Adrenal gland (tissue), 12 donors: ENCODE results near the gene UMOD. TPM values are rescaled to one million over a fixed set of nuclear protein-coding genes. Genes with fewer than 3 reads are reported as not detected.

ENCODE experiments used
- DNase-seq, 7 donors: peaks; one replicate each; pipeline ENCODE4 v3.0.0-alpha.2; 2019 to 2020
- H3K27ac ChIP-seq, 5 donors: fragments of 200-600 bp; sonication (generic) in 4 of 5; 1 replicate in 3 of 5; 2 replicates in 2 of 5; pipeline versions ENCODE4 v1.5.1 to v1.8.0; 2016 to 2020; ENCODE audit warnings: mild to moderate bottlenecking in 1 of 5
- H3K27me3 ChIP-seq: fragments of 200-600 bp; 2 replicates; pipeline ENCODE4 v1.8.0; 2021
- H3K36me3 ChIP-seq, 2 donors: fragments of 200-600 bp; replicated peaks in 1 of 2; 1 replicate in 1 of 2; 2 replicates in 1 of 2; pipeline versions ENCODE4 v1.5.1 to v1.8.0; 2018 to 2022
- H3K4me1 ChIP-seq, 2 donors: fragments of 200-600 bp; replicated peaks in 1 of 2; 1 replicate in 1 of 2; 2 replicates in 1 of 2; pipeline versions ENCODE4 v1.5.1 to v1.8.0; 2018 to 2021
- H3K4me3 ChIP-seq, 4 donors: fragments of 200-600 bp; sonication (generic) in 3 of 4; one replicate each; pipeline ENCODE4 v1.5.1; 2016 to 2018
- H3K9me3 ChIP-seq, 3 donors: fragments of 200-600 bp; sonication (generic) in 1 of 3; replicated peaks in 1 of 3; 1 replicate in 2 of 3; 2 replicates in 1 of 3; pipeline versions ENCODE4 v1.5.1 to v1.8.0; 2016 to 2021
- CTCF ChIP-seq, 6 experiments: fragments of 450-650 bp in 4 of 6; fragments of 200-600 bp in 2 of 6; sonication (generic) in 1 of 6; IDR thresholded peaks; 1 replicate in 5 of 6; 2 replicates in 1 of 6; pipeline versions ENCODE4 v1.5.1 to v1.8.0; 2016 to 2021; ENCODE audit warnings: antibody characterized with exemption in 6 of 6, mild to moderate bottlenecking in 2 of 6, moderate library complexity in 1 of 6
- POLR2A ChIP-seq, 2 donors: fragments of 450-650 bp; IDR thresholded peaks; one replicate each; pipeline ENCODE4 v1.6.1; 2017; ENCODE audit warnings: antibody characterized with exemption in 2 of 2, mild to moderate bottlenecking in 2 of 2, moderate library complexity in 1 of 2
- WGBS, 4 donors: extraction: QIAGEN DNeasy Blood & Tissue Kit in 2 of 4; methylation state at CpG; one replicate each; pipeline versions ENCODE4 v1.1.5 to v1.1.7; 2013 to 2017; 5-methylcytosine and 5-hydroxymethylcytosine counted together
- intact Hi-C, 2 donors: fragments of 100-400 bp; cut with DNase I; formaldehyde crosslinking; loops; one replicate each; pipeline versions ENCODE4 v1.14.1 to v1.15.0; 2022 to 2023
- polyA plus RNA-seq, 3 donors: library from polyadenylated mRNA; stranded (reverse); fragments of 200-250 nt in 2 of 3; fragments of 350-450 nt in 1 of 3; fragmentation: Illumina TruSeq in 1 of 3; extraction: RNeasy Lipid Tissue Mini Kit (QIAGEN cat#74804) in 1 of 3; gene quantifications; one replicate each; pipeline ENCODE4 v1.2.3, GENCODE V29; 2013 to 2014
- total RNA-seq, 9 donors: library from RNA; depleted of rRNA in 4 of 9; stranded (reverse); fragments of >200 nt in 4 of 9; fragments of 120-200 nt in 1 of 9; fragmentation: NEBNext Ultra II Directional in 1 of 9; extraction: Animal tissue kit (Norgen Biotek cat#: 25700) in 1 of 9; gene quantifications; one replicate each; pipeline versions ENCODE4 v1.1.0 to v1.2.4, GENCODE V29; 2013 to 2023
- donor health status: healthy with polysubstance abuse.
- donor health status: Bipolar disorder and iron deficiency.
- donor health status: DM: yes; HTN: yes; CAD: no.
- donor health status: DM: no; HTN: no; CAD: no.
- donor health status: DM: no; HTN: no; CAD: no.
- donor health status: DM: yes; HTN: yes; CAD: no.

UMOD gene
- total and polyA plus RNA-seq, 12 donors: not detected

DNA sequence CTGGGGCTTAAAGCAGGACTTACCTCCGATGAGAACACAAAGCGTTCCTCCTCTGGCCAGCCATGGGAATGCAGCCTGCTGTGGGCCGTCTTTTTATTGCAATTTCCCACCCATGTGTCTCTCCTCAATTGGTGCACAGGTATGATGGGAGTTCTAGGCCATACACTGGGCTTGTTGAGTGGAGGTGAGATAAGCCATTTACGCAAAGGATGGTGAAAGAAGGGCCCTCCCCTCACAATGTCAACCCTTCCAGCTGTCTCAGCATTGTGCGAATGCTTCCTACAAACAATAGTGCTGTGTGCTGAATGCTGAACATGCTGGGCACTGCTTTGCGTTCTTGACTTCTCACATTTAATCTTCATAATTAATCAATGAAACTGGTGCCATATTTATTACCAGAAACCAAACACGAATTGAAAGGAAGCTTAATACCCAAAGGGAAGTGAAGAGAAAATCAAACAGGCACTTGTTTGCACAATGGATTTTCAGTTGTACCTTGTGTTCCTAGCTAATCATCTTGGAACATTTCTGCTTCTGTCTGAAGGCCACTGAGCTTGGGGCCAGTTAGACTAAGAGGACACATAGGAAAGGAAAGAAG, 25.0 kb downstream of the UMOD start, which contains the start of gene GP2:
TSS of gene GP2 (minus strand) at position 70 of the 598 bp plus-strand sequence. CDS start 1,082 bp downstream, outside the sequence.
- TF ChIP-seq CTCF (IDR thresholded peaks at IDR 0.05) (no peak), POLR2A (IDR thresholded peaks at IDR 0.05) (no peak)

GRCh38 chr16:20326321-20326720, 26.2 kb downstream of the UMOD start:
- H3K36me3 ChIP-seq: no peaks in the 10 kb centered on the region
- no peaks in the 10 kb centered on the region for H3K4me1 ChIP-seq
- no peak overlapping the region for H3K27ac ChIP-seq
- intact Hi-C loops: no loop called here
- no peaks in the 10 kb centered on the region for H3K9me3 ChIP-seq
- H3K27me3 ChIP-seq: no peaks in the 10 kb centered on the region
- TF ChIP-seq CTCF (IDR thresholded peaks at IDR 0.05): no peak
- no peak for TF ChIP-seq POLR2A (IDR thresholded peaks at IDR 0.05)
- no peak overlapping the region for H3K4me3 ChIP-seq
- WGBS, 4 donors: 64 to 76% (median 70%) methylated on average over 3 of the region's 3 CpGs
- DNase-seq: no peak

More for the DNA sequence above, 25.0 kb downstream of the UMOD start, which contains the start of gene GP2:
- intact Hi-C loops: no loop called here
- no peak within 1 kb of the TSS for H3K4me3 ChIP-seq
- no peak within 1 kb of the TSS for H3K27ac ChIP-seq
- H3K9me3 ChIP-seq: no peaks in the 10 kb centered on the region
- H3K4me1 ChIP-seq: no peaks in the 10 kb centered on the region
- WGBS, 4 donors: 65 to 77% (median 71%) methylated on average over 7 of the region's 7 CpGs
- DNase-seq: no peak
- H3K36me3 ChIP-seq: no peaks in the 10 kb centered on the region
- H3K27me3 ChIP-seq: no peaks in the 10 kb centered on the region

DNA sequence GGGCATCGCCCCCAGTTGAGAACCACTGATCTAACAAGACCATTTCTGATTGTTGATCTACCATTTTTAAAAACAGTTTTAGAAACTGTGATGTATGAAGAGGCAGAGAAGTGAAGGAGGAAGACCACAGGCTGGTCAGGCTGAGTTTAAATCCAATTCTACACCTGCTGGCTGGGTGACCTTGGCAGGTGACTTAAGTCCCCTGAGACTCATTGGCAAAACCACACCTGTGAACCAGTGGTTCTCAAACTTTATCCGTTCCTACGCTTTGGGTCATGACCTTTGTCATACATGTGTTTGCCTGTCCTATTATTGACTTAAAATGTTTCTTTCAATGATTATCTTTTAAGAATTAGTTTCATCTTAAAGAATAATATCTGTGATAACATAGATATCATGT, 27.5 kb downstream of the UMOD start:
- H3K27me3 ChIP-seq: no peaks in the 10 kb centered on the region
- H3K27ac ChIP-seq: no peak overlapping the region
- DNase-seq: no peak
- no peaks in the 10 kb centered on the region for H3K4me1 ChIP-seq
- TF ChIP-seq CTCF (IDR thresholded peaks at IDR 0.05): no peak
- TF ChIP-seq POLR2A (IDR thresholded peaks at IDR 0.05): no peak
- H3K36me3 ChIP-seq: no peaks in the 10 kb centered on the region
- no peak overlapping the region for H3K4me3 ChIP-seq
- intact Hi-C loops: no loop called here
- H3K9me3 ChIP-seq: no peaks in the 10 kb centered on the region
- WGBS, 4 donors: 55 to 88% (median 66%) methylated on average over 3 of the region's 3 CpGs

- 72 to 80% (median 75%) methylated on average over 5 to 9 of the region's 9 CpGs for WGBS, 4 donors
These were observed 28.9 kb downstream of the UMOD start for GRCh38 chr16:20323591-20324117.

More at GRCh38 chr16:20323591-20324117, 28.9 kb downstream of the UMOD start:
- intact Hi-C loops: no loop called here
- peaks cover 5% of the 10 kb centered on the region for H3K27me3 ChIP-seq
- H3K4me1 ChIP-seq: no peaks in the 10 kb centered on the region
- no peaks in the 10 kb centered on the region for H3K36me3 ChIP-seq
- H3K9me3 ChIP-seq: no peaks in the 10 kb centered on the region
- no peak overlapping the region for H3K27ac ChIP-seq
- DNase-seq: no peak
- TF ChIP-seq CTCF (IDR thresholded peaks at IDR 0.05) (no peak), POLR2A (IDR thresholded peaks at IDR 0.05) (no peak)
- H3K4me3 ChIP-seq: no peak overlapping the region
